AG09309 (cell line): ENCODE results near the gene PREX1.

Experiments used
- DNase-seq: peaks from one replicate; pipeline ENCODE4 v3.0.0-alpha.2; 2010; ENCODE audit warnings: low read depth
- H3K4me3 ChIP-seq: 2 replicates; pipeline ENCODE4 v1.5.1; 2011; ENCODE audit warnings: mild to moderate bottlenecking, low read depth, low read length, moderate library complexity; ENCODE audit not compliant: control insufficient read depth
- CTCF ChIP-seq: IDR thresholded peaks from 2 replicates; pipeline ENCODE4 v1.5.1; 2011; ENCODE audit warnings: mild to moderate bottlenecking, low read depth, low read length, inconsistent platforms; ENCODE audit not compliant: insufficient read depth, control insufficient read depth; ENCODE audit errors: missing control alignments

The PREX1 gene

GRCh38 chr20:48632017-48632824 lies 195.6 kb downstream of the PREX1 start:
- TF ChIP-seq CTCF, result no peak
- no peak for DNase-seq
- H3K4me3 ChIP-seq, result no peak overlapping the region

- DNase-seq, result no peak
- TF ChIP-seq CTCF, result no peak
- no peak overlapping the region for H3K4me3 ChIP-seq
Observed at GRCh38 chr20:48631114-48632016, 196.4 kb downstream of the PREX1 start.

GRCh38 chr20:48630342-48631075 lies 197.3 kb downstream of the PREX1 start:
- H3K4me3 ChIP-seq, result no peak overlapping the region
- no peak for DNase-seq
- TF ChIP-seq CTCF, result no peak

- H3K4me3 ChIP-seq, result no peak overlapping the region
- TF ChIP-seq CTCF, result no peak
- no peak for DNase-seq
Observed at GRCh38 chr20:48629960-48630315, 197.9 kb downstream of the PREX1 start.

GRCh38 chr20:48629069-48629959 lies 198.5 kb downstream of the PREX1 start:
- TF ChIP-seq CTCF, result no peak
- DNase-seq, result no peak
- no peak overlapping the region for H3K4me3 ChIP-seq
